ENCODE measurements around the gene GPR85.

GPR85 gene

GRCh38 chr7:113113912-113114311 is 27.3 kb upstream of the GPR85 start:
- Histone ChIP-seq H3K9ac (ENCODE audit: low read depth in 1 of 2, low read length in 2 of 2) (no peak overlapping the region), H3K36me3 (ENCODE audit: control insufficient read depth in 1 of 2, insufficient read depth in 2 of 2, low read length in 2 of 2) (peaks cover 0 to 2% of the 10 kb centered on the region in 2 donors), H3K27ac (ENCODE audit: low read depth, low read length) (no peak overlapping the region), H3K4me1 (ENCODE audit: control insufficient read depth in 1 of 2, insufficient read depth in 2 of 2, low read length in 2 of 2) (peaks cover 0 to 2% of the 10 kb centered on the region in 2 donors), H3K9me3 (ENCODE audit: control insufficient read depth in 1 of 2, low read length in 2 of 2) (no peaks in the 10 kb centered on the region), H3K27me3 (ENCODE audit: control insufficient read depth in 1 of 2, insufficient read depth in 2 of 2, low read length in 2 of 2) (no peaks in the 10 kb centered on the region), H3K4me3 (ENCODE audit: low read depth in 1 of 2, low read length in 2 of 2) (no peak overlapping the region)

GRCh38 chr7:113109718-113110117 is 23.1 kb upstream of the GPR85 start:
- Histone ChIP-seq H3K4me3 (ENCODE audit: low read depth in 1 of 2, low read length in 2 of 2) (no peak overlapping the region), H3K4me1 (ENCODE audit: control insufficient read depth in 1 of 2, insufficient read depth in 2 of 2, low read length in 2 of 2) (no peaks in the 10 kb centered on the region), H3K9me3 (ENCODE audit: control insufficient read depth in 1 of 2, low read length in 2 of 2) (no peaks in the 10 kb centered on the region), H3K27me3 (ENCODE audit: control insufficient read depth in 1 of 2, insufficient read depth in 2 of 2, low read length in 2 of 2) (no peaks in the 10 kb centered on the region), H3K27ac (ENCODE audit: low read depth, low read length) (no peak overlapping the region), H3K36me3 (ENCODE audit: control insufficient read depth in 1 of 2, insufficient read depth in 2 of 2, low read length in 2 of 2) (peaks cover 0 to 2% of the 10 kb centered on the region in 2 donors), H3K9ac (ENCODE audit: low read depth in 1 of 2, low read length in 2 of 2) (no peak overlapping the region)

GRCh38 chr7:113100121-113100603 is 13.5 kb upstream of the GPR85 start:
- Histone ChIP-seq H3K27me3 (ENCODE audit: control insufficient read depth in 1 of 2, insufficient read depth in 2 of 2, low read length in 2 of 2) (peaks cover 0 to 2% of the 10 kb centered on the region in 2 donors), H3K4me1 (ENCODE audit: control insufficient read depth in 1 of 2, insufficient read depth in 2 of 2, low read length in 2 of 2) (no peaks in the 10 kb centered on the region), H3K4me3 (ENCODE audit: low read depth in 1 of 2, low read length in 2 of 2) (no peak overlapping the region), H3K9me3 (ENCODE audit: control insufficient read depth in 1 of 2, low read length in 2 of 2) (no peaks in the 10 kb centered on the region), H3K36me3 (ENCODE audit: control insufficient read depth in 1 of 2, insufficient read depth in 2 of 2, low read length in 2 of 2) (no peaks in the 10 kb centered on the region), H3K27ac (ENCODE audit: low read depth, low read length) (no peak overlapping the region), H3K9ac (ENCODE audit: low read depth in 1 of 2, low read length in 2 of 2) (no peak overlapping the region)

GRCh38 chr7:113099284-113099919 is 12.8 kb upstream of the GPR85 start:
- no peaks in the 10 kb centered on the region for H3K9me3 ChIP-seq (ENCODE audit: control insufficient read depth in 1 of 2, low read length in 2 of 2)
- no peak overlapping the region for H3K27ac ChIP-seq (ENCODE audit: low read depth, low read length)
- no peak overlapping the region for H3K9ac ChIP-seq (ENCODE audit: low read depth in 1 of 2, low read length in 2 of 2)
- H3K36me3 ChIP-seq (ENCODE audit: control insufficient read depth in 1 of 2, insufficient read depth in 2 of 2, low read length in 2 of 2) = no peaks in the 10 kb centered on the region
- H3K4me1 ChIP-seq (ENCODE audit: control insufficient read depth in 1 of 2, insufficient read depth in 2 of 2, low read length in 2 of 2) = no peaks in the 10 kb centered on the region
- H3K4me3 ChIP-seq (ENCODE audit: low read depth in 1 of 2, low read length in 2 of 2) = no peak overlapping the region
- peaks cover 0 to 2% of the 10 kb centered on the region in 2 donors for H3K27me3 ChIP-seq (ENCODE audit: control insufficient read depth in 1 of 2, insufficient read depth in 2 of 2, low read length in 2 of 2)

GRCh38 chr7:113094517-113095249 is 8.1 kb upstream of the GPR85 start:
- no peak overlapping the region for H3K9ac ChIP-seq (ENCODE audit: low read depth in 1 of 2, low read length in 2 of 2)
- H3K27ac ChIP-seq (ENCODE audit: low read depth, low read length) = no peak overlapping the region
- H3K4me3 ChIP-seq (ENCODE audit: low read depth in 1 of 2, low read length in 2 of 2) = no peak overlapping the region
- H3K9me3 ChIP-seq (ENCODE audit: control insufficient read depth in 1 of 2, low read length in 2 of 2) = no peaks in the 10 kb centered on the region
- no peaks in the 10 kb centered on the region for H3K36me3 ChIP-seq (ENCODE audit: control insufficient read depth in 1 of 2, insufficient read depth in 2 of 2, low read length in 2 of 2)
- H3K27me3 ChIP-seq (ENCODE audit: control insufficient read depth in 1 of 2, insufficient read depth in 2 of 2, low read length in 2 of 2) = peaks cover 0 to 2% of the 10 kb centered on the region in 2 donors
- no peaks in the 10 kb centered on the region for H3K4me1 ChIP-seq (ENCODE audit: control insufficient read depth in 1 of 2, insufficient read depth in 2 of 2, low read length in 2 of 2)

- Histone ChIP-seq H3K36me3 (ENCODE audit: control insufficient read depth in 1 of 2, insufficient read depth in 2 of 2, low read length in 2 of 2) (no peaks in the 10 kb centered on the region), H3K27me3 (ENCODE audit: control insufficient read depth in 1 of 2, insufficient read depth in 2 of 2, low read length in 2 of 2) (peaks cover 0 to 2% of the 10 kb centered on the region in 2 donors), H3K4me1 (ENCODE audit: control insufficient read depth in 1 of 2, insufficient read depth in 2 of 2, low read length in 2 of 2) (no peaks in the 10 kb centered on the region), H3K9me3 (ENCODE audit: control insufficient read depth in 1 of 2, low read length in 2 of 2) (no peaks in the 10 kb centered on the region), H3K27ac (ENCODE audit: low read depth, low read length) (no peak overlapping the region), H3K9ac (ENCODE audit: low read depth in 1 of 2, low read length in 2 of 2) (no peak overlapping the region), H3K4me3 (ENCODE audit: low read depth in 1 of 2, low read length in 2 of 2) (no peak overlapping the region)
Measured at GRCh38 chr7:113093561-113093960, 6.9 kb upstream of the GPR85 start.

- H3K36me3 ChIP-seq (ENCODE audit: control insufficient read depth in 1 of 2, insufficient read depth in 2 of 2, low read length in 2 of 2) = no peaks in the 10 kb centered on the region
- no peak overlapping the region for H3K27ac ChIP-seq (ENCODE audit: low read depth, low read length)
- H3K9ac ChIP-seq (ENCODE audit: low read depth in 1 of 2, low read length in 2 of 2) = no peak overlapping the region
- no peaks in the 10 kb centered on the region for H3K9me3 ChIP-seq (ENCODE audit: control insufficient read depth in 1 of 2, low read length in 2 of 2)
- peaks cover 0 to 2% of the 10 kb centered on the region in 2 donors for H3K27me3 ChIP-seq (ENCODE audit: control insufficient read depth in 1 of 2, insufficient read depth in 2 of 2, low read length in 2 of 2)
- no peaks in the 10 kb centered on the region for H3K4me1 ChIP-seq (ENCODE audit: control insufficient read depth in 1 of 2, insufficient read depth in 2 of 2, low read length in 2 of 2)
- no peak overlapping the region for H3K4me3 ChIP-seq (ENCODE audit: low read depth in 1 of 2, low read length in 2 of 2)
Measured at GRCh38 chr7:113092762-113093161, 6.1 kb upstream of the GPR85 start.

- Histone ChIP-seq H3K9me3 (ENCODE audit: control insufficient read depth in 1 of 2, low read length in 2 of 2) (no peaks in the 10 kb centered on the region), H3K27me3 (ENCODE audit: control insufficient read depth in 1 of 2, insufficient read depth in 2 of 2, low read length in 2 of 2) (peaks cover 7 to 15% of the 10 kb centered on the region in 2 donors), H3K9ac (ENCODE audit: low read depth in 1 of 2, low read length in 2 of 2) (no peak overlapping the region), H3K4me1 (ENCODE audit: control insufficient read depth in 1 of 2, insufficient read depth in 2 of 2, low read length in 2 of 2) (peaks cover 4 to 7% of the 10 kb centered on the region in 2 donors), H3K36me3 (ENCODE audit: control insufficient read depth in 1 of 2, insufficient read depth in 2 of 2, low read length in 2 of 2) (no peaks in the 10 kb centered on the region), H3K27ac (ENCODE audit: low read depth, low read length) (no peak overlapping the region), H3K4me3 (ENCODE audit: low read depth in 1 of 2, low read length in 2 of 2) (peak overlapping the region in 1 of 2 donors; percentile 3)
Measured at GRCh38 chr7:113087071-113087998, 708 bp upstream of the GPR85 start.

- H3K4me1 ChIP-seq (ENCODE audit: control insufficient read depth in 1 of 2, insufficient read depth in 2 of 2, low read length in 2 of 2) = peaks cover 4 to 7% of the 10 kb centered on the region in 2 donors
- no peak overlapping the region for H3K27ac ChIP-seq (ENCODE audit: low read depth, low read length)
- peaks cover 7 to 15% of the 10 kb centered on the region in 2 donors for H3K27me3 ChIP-seq (ENCODE audit: control insufficient read depth in 1 of 2, insufficient read depth in 2 of 2, low read length in 2 of 2)
- H3K36me3 ChIP-seq (ENCODE audit: control insufficient read depth in 1 of 2, insufficient read depth in 2 of 2, low read length in 2 of 2) = no peaks in the 10 kb centered on the region
- no peak overlapping the region for H3K9ac ChIP-seq (ENCODE audit: low read depth in 1 of 2, low read length in 2 of 2)
- H3K9me3 ChIP-seq (ENCODE audit: control insufficient read depth in 1 of 2, low read length in 2 of 2) = no peaks in the 10 kb centered on the region
- peak overlapping the region; percentile 6 to 7 for H3K4me3 ChIP-seq (ENCODE audit: low read depth in 1 of 2, low read length in 2 of 2)
Measured at GRCh38 chr7:113085781-113086390, 741 bp downstream of the GPR85 start.
